CD8-positive, alpha-beta memory T cell (primary cell): ENCODE data around the gene IDE. TPM values are rescaled to one million over a fixed set of nuclear protein-coding genes. Genes with fewer than 3 reads are reported as not detected.
"Not testable (repeated sequence)": the region's sequence is repeated elsewhere in the genome, so short reads cannot be mapped to it uniquely, and the experiment has no call there.

Experiments
- CTCF ChIA-PET: fragments of 350-600 bp; sonication (Branson Sonifier 250); formaldehyde crosslinking; loops from one replicate; lab custom pipeline; 2021; ENCODE audit warnings: antibody characterized with exemption; lab: Charles Lee
- POLR2A ChIA-PET: fragments of 350-600 bp; sonication (Branson Sonifier 250); formaldehyde crosslinking; loops from one replicate; lab custom pipeline; 2021; ENCODE audit warnings: antibody characterized with exemption; lab: Charles Lee
- DNase-seq, 5 donors: peaks; one replicate each; pipeline versions ENCODE4 v3.0.0 to v3.0.0-alpha.2; 2020 to 2022; ENCODE audit warnings: mixed read lengths in 1 of 5
- H3K27ac ChIP-seq: one replicate; pipeline ENCODE4 v1.7.0; 2013; ENCODE audit warnings: low read depth, mild to moderate bottlenecking, low read length, moderate library complexity
- H3K27me3 ChIP-seq: 2 replicates; pipeline ENCODE4 v1.7.0; 2013; ENCODE audit warnings: low read length, mild to moderate bottlenecking; ENCODE audit not compliant: insufficient read depth, poor library complexity, severe bottlenecking
- H3K36me3 ChIP-seq: 2 replicates; pipeline ENCODE4 v1.7.0; 2013; ENCODE audit warnings: mild to moderate bottlenecking, low read length, moderate library complexity; ENCODE audit not compliant: insufficient read depth
- H3K4me1 ChIP-seq: 2 replicates; pipeline ENCODE4 v1.7.0; 2013; ENCODE audit warnings: mild to moderate bottlenecking, low read length, moderate library complexity; ENCODE audit not compliant: insufficient read depth
- H3K4me3 ChIP-seq: 2 replicates; pipeline ENCODE4 v1.7.0; 2013; ENCODE audit warnings: mild to moderate bottlenecking, low read length
- H3K9me3 ChIP-seq: 2 replicates; pipeline ENCODE4 v1.7.0; 2013; ENCODE audit warnings: mild to moderate bottlenecking, low read length
- H3K27ac Mint-ChIP-seq, 8 donors: one replicate each; pipeline ENCODE4 v1.8.0; 2020 to 2021; ENCODE audit warnings: mixed read lengths in 8 of 8, mild to moderate bottlenecking in 6 of 8, inconsistent platforms in 3 of 8, moderate library complexity in 3 of 8
- H3K27me3 Mint-ChIP-seq, 2 donors: one replicate each; pipeline ENCODE4 v1.8.0; 2020 to 2021; ENCODE audit warnings: mixed read lengths in 2 of 2, mild to moderate bottlenecking in 1 of 2, moderate library complexity in 1 of 2
- H3K36me3 Mint-ChIP-seq, 3 donors: one replicate each; pipeline ENCODE4 v1.8.0; 2020 to 2021; ENCODE audit warnings: mixed read lengths in 3 of 3, inconsistent platforms in 1 of 3, mild to moderate bottlenecking in 1 of 3
- H3K4me1 Mint-ChIP-seq, 3 donors: one replicate each; pipeline ENCODE4 v1.8.0; 2020 to 2021; ENCODE audit warnings: mixed read lengths in 3 of 3, inconsistent platforms in 1 of 3, mild to moderate bottlenecking in 1 of 3
- H3K4me3 Mint-ChIP-seq, 7 donors: one replicate each; pipeline ENCODE4 v1.8.0; 2020 to 2021; ENCODE audit warnings: mixed read lengths in 7 of 7, mild to moderate bottlenecking in 6 of 7, moderate library complexity in 4 of 7, inconsistent platforms in 2 of 7
- H3K9me3 Mint-ChIP-seq, 5 donors: one replicate each; pipeline ENCODE4 v1.8.0; 2020 to 2022; ENCODE audit warnings: mixed read lengths in 5 of 5, mild to moderate bottlenecking in 3 of 5, moderate library complexity in 2 of 5, inconsistent platforms in 1 of 5
- polyA plus RNA-seq: library from polyadenylated mRNA; unstranded; fragments of 300-500 nt; fragmentation: Illumina TruSeq; gene quantifications from one replicate; pipeline ENCODE4 v1.2.3, GENCODE V29; 2021
- total RNA-seq, 2 experiments: library from RNA; stranded (reverse); gene quantifications; one replicate each; pipeline ENCODE4 v1.2.3, GENCODE V29; 2021

IDE gene
- total and polyA plus RNA-seq, 3 experiments from 2014 or later: 19.0 to 42.8 (median 42.4) TPM

DNA sequence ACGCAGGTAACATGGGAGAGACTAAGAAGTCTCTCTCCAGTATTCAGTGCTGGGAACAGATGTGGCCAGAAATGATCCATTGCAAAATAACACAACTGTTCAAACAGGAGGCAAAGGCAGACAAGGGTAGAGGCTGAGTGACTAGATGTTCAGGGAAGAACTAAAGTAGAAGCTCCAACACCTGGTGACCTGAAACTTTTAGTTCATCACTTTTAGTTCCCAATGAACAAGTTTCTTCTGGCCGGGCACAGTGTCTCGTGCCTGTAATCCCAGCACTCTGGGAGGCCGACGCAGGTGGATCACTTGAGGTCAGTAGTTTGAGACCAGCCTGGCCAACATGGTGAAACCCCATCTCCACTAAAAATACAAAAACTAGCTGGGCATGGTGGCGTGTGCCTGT is 118.9 kb downstream of the IDE start:
- POLR2A ChIA-PET, H3K27ac ChIP-seq, H3K4me1 ChIP-seq, H3K27me3 ChIP-seq, CTCF ChIA-PET, H3K9me3 ChIP-seq, H3K9me3 Mint-ChIP-seq, H3K36me3 ChIP-seq, H3K4me1 Mint-ChIP-seq, H3K4me3 Mint-ChIP-seq, H3K27me3 Mint-ChIP-seq, DNase-seq, H3K4me3 ChIP-seq: not testable (repeated sequence)
- H3K36me3 Mint-ChIP-seq: peaks cover 3 to 75% (median 14%) of the 10 kb centered on the region in 3 donors
- H3K27ac Mint-ChIP-seq: peak overlapping the region in 2 of 8 donors; percentile 29 to 63

DNA sequence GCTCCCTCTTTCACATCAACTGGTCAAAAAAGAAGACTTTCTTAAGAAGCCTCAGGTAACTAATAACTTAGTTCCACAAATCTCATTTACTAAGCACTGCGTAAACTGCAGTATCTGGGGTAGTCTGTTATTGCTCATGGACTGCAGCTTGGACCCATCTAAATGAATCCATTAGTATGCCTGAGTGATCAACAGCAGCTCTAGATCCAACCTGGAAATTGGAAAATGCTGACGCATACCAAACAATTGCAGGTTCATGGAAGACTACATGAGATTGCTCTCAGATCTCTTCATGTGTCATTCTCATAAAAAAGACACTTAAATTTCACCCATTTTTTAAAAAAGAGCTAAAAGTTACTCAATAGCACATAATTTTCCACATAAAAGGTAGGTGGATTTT is 121.6 kb downstream of the IDE start:
- no peaks in the 10 kb centered on the region for H3K9me3 ChIP-seq
- H3K9me3 Mint-ChIP-seq: no peaks in the 10 kb centered on the region
- ChIA-PET POLR2A (no interaction called here), CTCF (no interaction called here)
- no peaks in the 10 kb centered on the region for H3K27me3 ChIP-seq
- no peak for DNase-seq
- H3K4me1 ChIP-seq: no peaks in the 10 kb centered on the region
- peaks cover 6% of the 10 kb centered on the region for H3K36me3 ChIP-seq
- H3K4me1 Mint-ChIP-seq: no peaks in the 10 kb centered on the region
- no peak overlapping the region for H3K27ac Mint-ChIP-seq
- H3K27me3 Mint-ChIP-seq: no peaks in the 10 kb centered on the region
- H3K27ac ChIP-seq: no peak overlapping the region
- no peak overlapping the region for H3K4me3 ChIP-seq
- peaks cover 4 to 65% (median 22%) of the 10 kb centered on the region in 3 donors for H3K36me3 Mint-ChIP-seq
- H3K4me3 Mint-ChIP-seq: no peak overlapping the region

DNA sequence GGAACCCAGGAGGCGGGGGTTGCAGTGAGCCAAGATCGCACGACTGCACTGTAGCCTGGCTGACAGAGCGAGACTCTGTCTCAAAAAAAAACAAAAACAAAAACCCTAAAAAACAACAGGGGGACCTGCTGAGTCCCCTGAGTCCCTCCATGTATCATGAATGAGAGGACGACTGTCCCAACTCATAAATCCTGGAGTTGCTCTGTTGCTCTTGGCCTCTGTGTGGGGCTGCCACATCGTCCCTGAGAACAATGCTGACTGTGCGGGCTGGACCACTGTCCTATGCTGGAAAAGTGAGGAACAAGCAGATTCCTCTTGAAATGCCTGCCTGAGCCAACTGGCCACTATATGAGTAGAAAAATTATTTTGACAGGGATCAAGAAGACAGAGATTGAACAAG is 122.5 kb downstream of the IDE start:
- Histone ChIP-seq H3K27me3 (no peaks in the 10 kb centered on the region), H3K4me3 (no peak overlapping the region), H3K27ac (no peak overlapping the region), H3K4me1 (no peaks in the 10 kb centered on the region), H3K36me3 (peaks cover 6% of the 10 kb centered on the region), H3K9me3 (no peaks in the 10 kb centered on the region)
- H3K36me3 Mint-ChIP-seq: peaks cover 4 to 61% (median 22%) of the 10 kb centered on the region in 3 donors
- POLR2A ChIA-PET: no interaction called here
- H3K4me3 Mint-ChIP-seq: no peak overlapping the region
- no peak for DNase-seq
- CTCF ChIA-PET: no interaction called here
- peak overlapping the region in 1 of 8 donors; percentile 51 for H3K27ac Mint-ChIP-seq
- H3K9me3 Mint-ChIP-seq: no peaks in the 10 kb centered on the region
- no peaks in the 10 kb centered on the region for H3K27me3 Mint-ChIP-seq
- H3K4me1 Mint-ChIP-seq: no peaks in the 10 kb centered on the region

DNA sequence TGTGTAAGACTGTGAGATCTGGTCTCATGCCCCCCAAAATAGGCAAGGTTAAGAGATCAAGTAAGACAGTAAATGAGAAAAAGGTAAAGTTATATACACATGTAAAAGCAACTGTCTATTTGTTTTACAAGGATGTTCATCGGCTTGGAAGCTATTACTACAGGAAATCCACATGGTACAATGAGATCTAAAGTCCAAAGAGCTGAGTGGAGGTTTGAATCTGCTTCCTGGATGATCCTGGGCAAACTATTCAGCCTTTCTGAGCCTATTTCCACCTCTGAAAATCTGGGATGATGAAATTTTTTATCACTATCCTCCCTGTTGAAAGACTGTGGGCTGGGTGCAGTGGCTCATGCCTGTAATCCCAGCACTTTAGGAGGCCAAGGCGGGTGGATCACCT is 123.0 kb downstream of the IDE start:
- no peaks in the 10 kb centered on the region for H3K9me3 Mint-ChIP-seq
- no peaks in the 10 kb centered on the region for H3K4me1 Mint-ChIP-seq
- peak overlapping the region in 1 of 8 donors; percentile 73 for H3K27ac Mint-ChIP-seq
- H3K27me3 Mint-ChIP-seq: no peaks in the 10 kb centered on the region
- H3K4me1 ChIP-seq: no peaks in the 10 kb centered on the region
- ChIA-PET CTCF (no interaction called here), POLR2A (no interaction called here)
- no peak for DNase-seq
- no peak overlapping the region for H3K4me3 ChIP-seq
- no peaks in the 10 kb centered on the region for H3K9me3 ChIP-seq
- H3K27ac ChIP-seq: no peak overlapping the region
- no peaks in the 10 kb centered on the region for H3K27me3 ChIP-seq
- peaks cover 3% of the 10 kb centered on the region for H3K36me3 ChIP-seq
- peaks cover 4 to 56% (median 20%) of the 10 kb centered on the region in 3 donors for H3K36me3 Mint-ChIP-seq
- H3K4me3 Mint-ChIP-seq: no peak overlapping the region

DNA sequence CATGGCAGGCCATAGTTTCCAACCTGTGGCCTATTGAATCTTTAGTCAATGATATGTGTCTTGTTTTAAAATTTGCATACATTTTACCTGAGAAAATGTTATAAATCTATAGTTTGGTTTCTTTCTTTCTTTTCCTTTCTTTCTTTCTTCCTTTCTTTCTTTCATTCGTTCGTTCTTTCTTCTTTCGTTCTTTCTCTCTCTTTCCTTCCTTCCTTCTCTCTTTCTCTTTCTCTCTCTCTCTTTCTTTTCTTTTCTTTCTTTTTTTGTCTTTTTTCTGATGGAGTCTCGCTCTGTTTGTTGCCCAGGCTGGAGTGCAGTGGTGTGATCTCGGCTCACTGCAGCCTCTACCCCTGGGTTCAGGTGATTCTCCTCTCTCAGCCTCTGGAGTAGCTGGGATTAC is 133.3 kb downstream of the IDE start:
- Histone ChIP-seq H3K4me1 (no peaks in the 10 kb centered on the region), H3K36me3 (no peaks in the 10 kb centered on the region), H3K4me3 (no peak overlapping the region), H3K27me3 (no peaks in the 10 kb centered on the region), H3K27ac (no peak overlapping the region), H3K9me3 (no peaks in the 10 kb centered on the region)
- Mint-ChIP-seq H3K27me3 (no peaks in the 10 kb centered on the region), H3K27ac (no peak overlapping the region), H3K4me3 (no peak overlapping the region), H3K9me3 (no peaks in the 10 kb centered on the region), H3K4me1 (no peaks in the 10 kb centered on the region), H3K36me3 (no peaks in the 10 kb centered on the region)
- POLR2A ChIA-PET: no interaction called here
- no peak for DNase-seq
- CTCF ChIA-PET: interaction anchor here (0.7 kb wide), 1 partner anchor 20 kb away, joined by 3 read pairs; no protein-coding TSS in a partner anchor

DNA sequence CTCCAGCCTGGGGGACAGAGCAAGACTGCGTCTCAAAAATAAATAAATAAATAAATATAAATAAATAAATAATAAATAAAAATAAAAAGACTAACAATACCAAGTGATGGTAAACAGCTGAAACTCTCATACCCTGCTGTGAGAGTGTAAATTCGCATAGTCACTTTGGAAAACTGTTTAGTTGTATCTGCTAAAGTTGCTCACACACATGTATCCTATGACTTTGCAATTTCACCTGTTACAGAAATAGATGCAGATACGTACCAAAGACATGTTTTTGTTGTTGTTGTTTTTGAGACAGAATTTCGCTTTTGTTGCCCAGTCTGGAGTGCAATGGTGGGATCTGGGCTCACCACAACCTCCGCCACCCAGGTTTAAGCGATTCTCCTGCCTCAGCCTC is 135.7 kb downstream of the IDE start:
- Histone ChIP-seq H3K4me1 (no peaks in the 10 kb centered on the region), H3K27ac (no peak overlapping the region), H3K4me3 (no peak overlapping the region), H3K27me3 (no peaks in the 10 kb centered on the region), H3K9me3 (no peaks in the 10 kb centered on the region), H3K36me3 (no peaks in the 10 kb centered on the region)
- no peaks in the 10 kb centered on the region for H3K36me3 Mint-ChIP-seq
- DNase-seq: no peak
- no peak overlapping the region for H3K4me3 Mint-ChIP-seq
- no peaks in the 10 kb centered on the region for H3K4me1 Mint-ChIP-seq
- no peaks in the 10 kb centered on the region for H3K27me3 Mint-ChIP-seq
- CTCF ChIA-PET: no interaction called here
- no peaks in the 10 kb centered on the region for H3K9me3 Mint-ChIP-seq
- H3K27ac Mint-ChIP-seq: no peak overlapping the region
- POLR2A ChIA-PET: no interaction called here

DNA sequence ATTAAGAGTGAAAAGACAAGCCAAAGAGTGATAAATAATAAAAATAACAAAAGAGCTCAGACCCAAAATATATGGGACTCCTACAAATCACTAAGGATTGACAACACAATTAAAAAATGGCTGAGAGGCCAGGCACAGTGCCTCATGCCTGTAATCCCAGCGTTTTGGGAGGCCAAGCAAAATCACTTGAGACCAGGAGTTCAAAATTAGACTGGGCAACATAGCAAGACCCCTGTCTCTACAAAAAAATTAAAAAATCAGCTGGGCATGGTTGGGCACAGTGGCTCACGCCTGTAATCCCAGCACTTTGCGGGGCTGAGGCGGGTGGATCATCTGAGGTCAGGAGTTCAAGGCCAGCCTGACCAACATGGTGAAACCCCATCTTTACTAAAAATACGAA is 137.3 kb downstream of the IDE start:
- no peaks in the 10 kb centered on the region for H3K36me3 Mint-ChIP-seq
- H3K4me3 Mint-ChIP-seq: no peak overlapping the region
- CTCF ChIA-PET: no interaction called here
- no peak for DNase-seq
- Histone ChIP-seq H3K4me1 (no peaks in the 10 kb centered on the region), H3K36me3 (no peaks in the 10 kb centered on the region), H3K27ac (no peak overlapping the region), H3K9me3 (no peaks in the 10 kb centered on the region), H3K27me3 (no peaks in the 10 kb centered on the region), H3K4me3 (no peak overlapping the region)
- POLR2A ChIA-PET: no interaction called here
- H3K27me3 Mint-ChIP-seq: no peaks in the 10 kb centered on the region
- H3K4me1 Mint-ChIP-seq: no peaks in the 10 kb centered on the region
- no peaks in the 10 kb centered on the region for H3K9me3 Mint-ChIP-seq
- H3K27ac Mint-ChIP-seq: no peak overlapping the region

DNA sequence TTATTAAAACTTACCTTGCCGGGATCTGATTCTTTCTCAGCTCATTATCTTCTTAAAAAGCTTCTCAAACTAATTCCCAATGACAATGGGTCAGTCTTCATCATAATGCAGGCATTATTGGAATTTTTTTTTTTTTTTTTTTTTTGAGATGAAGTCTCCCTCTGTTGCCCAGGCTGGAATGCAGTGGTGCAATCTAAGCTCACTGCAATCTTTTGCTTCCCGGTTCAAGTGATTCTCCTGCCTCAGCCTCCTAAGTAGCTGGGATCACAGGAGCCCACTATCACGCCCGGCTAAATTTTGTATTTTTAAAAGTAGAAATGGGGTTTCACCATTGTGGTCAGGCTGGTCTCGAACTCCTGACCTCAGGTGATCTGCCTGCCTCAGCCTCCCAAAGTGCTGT is 137.8 kb downstream of the IDE start:
- DNase-seq, H3K27me3 Mint-ChIP-seq, CTCF ChIA-PET, H3K36me3 ChIP-seq, H3K27me3 ChIP-seq, H3K9me3 Mint-ChIP-seq, H3K4me3 ChIP-seq, H3K27ac Mint-ChIP-seq, H3K4me1 ChIP-seq, H3K9me3 ChIP-seq, H3K36me3 Mint-ChIP-seq, H3K4me1 Mint-ChIP-seq, H3K4me3 Mint-ChIP-seq, H3K27ac ChIP-seq, POLR2A ChIA-PET: not testable (repeated sequence)

DNA sequence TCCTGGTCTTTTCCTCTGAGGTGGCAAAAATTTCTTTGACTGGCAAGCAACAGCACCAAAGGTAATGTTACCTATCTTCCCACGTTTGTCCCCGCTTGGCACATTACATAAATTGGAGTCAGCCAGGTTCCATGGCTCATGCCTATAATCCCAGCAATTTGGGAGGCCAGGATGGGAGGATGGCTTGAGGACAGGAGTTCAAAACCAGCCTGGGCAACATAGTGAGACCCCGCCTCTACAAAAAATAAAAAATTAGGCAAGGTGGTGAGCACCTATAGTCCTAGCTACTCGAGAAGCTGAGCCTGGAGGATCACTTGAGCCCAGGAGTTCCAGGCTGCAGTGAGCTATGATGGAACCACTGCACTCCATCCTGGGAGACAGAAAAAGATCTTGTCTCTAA is 139.5 kb downstream of the IDE start:
- Histone ChIP-seq H3K36me3 (no peaks in the 10 kb centered on the region), H3K27ac (no peak overlapping the region), H3K4me3 (no peak overlapping the region), H3K9me3 (no peaks in the 10 kb centered on the region), H3K4me1 (no peaks in the 10 kb centered on the region), H3K27me3 (no peaks in the 10 kb centered on the region)
- Mint-ChIP-seq H3K27me3 (peaks cover 0 to 3% of the 10 kb centered on the region in 2 donors), H3K9me3 (no peaks in the 10 kb centered on the region), H3K27ac (no peak overlapping the region), H3K4me1 (no peaks in the 10 kb centered on the region), H3K36me3 (no peaks in the 10 kb centered on the region), H3K4me3 (no peak overlapping the region)
- no peak for DNase-seq
- ChIA-PET POLR2A (no interaction called here), CTCF (interaction anchor here (1.0 kb wide), 2 partner anchors 346 to 348 kb away, joined by 3 to 7 read pairs; no protein-coding TSS in a partner anchor)
